ENCODE measurements around the gene TMUB2.
"Not testable (repeated sequence)": the region's sequence is repeated elsewhere in the genome, so short reads cannot be mapped to it uniquely, and the experiment has no call there.

TMUB2 gene

DNA sequence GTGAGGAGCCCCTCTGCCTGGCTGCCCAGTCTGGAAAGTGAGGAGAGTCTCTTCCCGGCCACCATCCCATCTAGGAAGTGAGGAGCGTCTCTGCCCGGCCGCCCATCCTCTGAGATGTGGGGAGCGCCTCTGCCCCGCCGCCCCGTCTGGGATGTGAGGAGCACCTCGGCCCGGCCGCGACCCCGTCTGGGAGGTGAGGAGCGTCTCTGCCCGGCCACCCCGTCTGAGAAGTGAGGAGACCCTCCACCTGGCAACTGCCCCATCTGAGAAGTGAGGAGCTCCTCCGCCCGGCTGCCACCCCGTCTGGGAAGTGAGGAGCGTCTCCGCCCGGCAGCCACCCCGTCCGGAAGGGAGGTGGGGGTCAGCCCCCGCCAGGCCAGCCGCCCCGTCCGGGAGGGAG lies 51.1 kb downstream of the TMUB2 start:
- H3K9me3 Mint-ChIP-seq, H3K4me3 Mint-ChIP-seq, H3K27me3 Mint-ChIP-seq, ATAC-seq, H3K27ac Mint-ChIP-seq, H3K36me3 Mint-ChIP-seq: not testable (repeated sequence)
- H3K4me1 Mint-ChIP-seq: peaks cover 18% of the 10 kb centered on the region

DNA sequence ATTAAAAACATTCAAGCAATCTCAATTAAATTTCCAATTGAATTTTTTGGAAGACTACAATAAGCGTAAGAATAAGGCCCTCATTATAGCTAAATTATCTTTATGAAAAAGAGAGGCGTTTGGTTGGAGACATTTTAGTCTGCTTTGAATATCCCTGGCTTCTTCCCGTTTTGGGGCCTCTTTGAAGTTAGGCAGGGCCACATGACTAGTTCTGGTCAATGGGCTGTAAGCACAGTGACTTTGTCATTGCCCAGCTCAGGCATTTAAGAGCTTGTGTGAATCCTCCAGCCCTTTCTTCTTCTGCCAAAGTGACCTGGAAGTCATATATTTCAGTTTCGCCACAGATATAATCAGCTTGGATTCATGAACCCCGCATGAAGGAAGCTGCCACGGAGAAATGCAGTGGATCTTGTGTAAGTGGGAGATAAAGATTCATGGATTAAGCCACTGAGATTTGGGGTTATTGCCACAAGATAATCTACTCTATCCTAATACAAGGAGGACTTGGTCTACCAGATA lies 54.4 kb downstream of the TMUB2 start:
- Mint-ChIP-seq H3K36me3 (no peaks in the 10 kb centered on the region), H3K4me3 (no peak overlapping the region), H3K4me1 (peaks cover 13% of the 10 kb centered on the region), H3K9me3 (no peaks in the 10 kb centered on the region), H3K27ac (no peak overlapping the region), H3K27me3 (no peaks in the 10 kb centered on the region)
- ATAC-seq: no peak

Data from stimulated activated memory B cell treated with anti-CD40 and anti-IgM and Interleukin-4, amounts not matched to agents 10 μg/mL and 1 μg/mL and 100 μg/mL, for 72 hours (primary cell).